Activated CD4-positive, CD25-positive, alpha-beta regulatory T cell treated with anti-CD3 and anti-CD28 coated beads, Interleukin-2, amount 50 U/mL, for 16 hours (primary cell): ENCODE measurements around the gene KISS1.

Experiments used
- DNase-seq: peaks from one replicate; pipeline ENCODE4 v3.0.0-alpha.2; 2020; ENCODE audit warnings: low read depth, low spot score

Gene KISS1

GRCh38 chr1:204218552-204218951, 22.3 kb upstream of the KISS1 start:
- DNase-seq, result no peak

GRCh38 chr1:204217648-204218000, 21.3 kb upstream of the KISS1 start:
- no peak for DNase-seq

- DNase-seq, result no peak
Measured at GRCh38 chr1:204216880-204217647, 20.8 kb upstream of the KISS1 start.

- DNase-seq, result no peak
Measured at GRCh38 chr1:204216236-204216635, 19.9 kb upstream of the KISS1 start.

GRCh38 chr1:204213668-204214662, 17.7 kb upstream of the KISS1 start, which contains the start of gene GOLT1A:
Gene GOLT1A, minus strand, starts transcription at chr1:204213988. Its CDS starts 82 bp downstream, at chr1:204213906.
- DNase-seq, result no peak

- no peak for DNase-seq
Measured at GRCh38 chr1:204212715-204213114, 16.4 kb upstream of the KISS1 start.

- DNase-seq, result no peak
Measured at GRCh38 chr1:204211046-204211445, 14.8 kb upstream of the KISS1 start.

- peak; percentile 50 for DNase-seq
Measured at GRCh38 chr1:204207136-204207616, 10.9 kb upstream of the KISS1 start.

- no peak for DNase-seq
Measured at GRCh38 chr1:204206121-204206520, 9.8 kb upstream of the KISS1 start.

- no peak for DNase-seq
Measured at GRCh38 chr1:204205486-204205885, 9.2 kb upstream of the KISS1 start.

- DNase-seq, result no peak
Measured at GRCh38 chr1:204204944-204205343, 8.7 kb upstream of the KISS1 start.

- DNase-seq, result no peak
Measured at GRCh38 chr1:204203206-204203767, 7.0 kb upstream of the KISS1 start.

GRCh38 chr1:204202481-204202880, 6.2 kb upstream of the KISS1 start:
- no peak for DNase-seq

GRCh38 chr1:204201348-204202040, 5.2 kb upstream of the KISS1 start:
- DNase-seq, result no peak

- no peak for DNase-seq
Measured at GRCh38 chr1:204199579-204199978, 3.3 kb upstream of the KISS1 start.

- no peak for DNase-seq
Measured at GRCh38 chr1:204198348-204199340, 2.4 kb upstream of the KISS1 start.

- DNase-seq, result no peak
Measured at GRCh38 chr1:204197068-204197467, 777 bp upstream of the KISS1 start.

- no peak for DNase-seq
Measured at GRCh38 chr1:204194771-204195170, 1.5 kb downstream of the KISS1 start.

GRCh38 chr1:204194080-204194479, 2.2 kb downstream of the KISS1 start:
- no peak for DNase-seq
